ACHN (cell line): ENCODE results near the gene ATP1B1.
A peak's percentile ranks its signal among the peaks of the same experiment; 100 is the strongest.

ENCODE experiments used
- DNase-seq: peaks from one replicate; pipeline ENCODE4 v3.0.0-alpha.2; 2015
- in situ Hi-C: cut with HindIII; loops from 2 replicates; pipeline ENCODE4 v1.10.0; 2017; ENCODE audit warnings: low sequenced_read_pairs, low pct_ligation_motif_present, low pct_unique_long_range_greater_than_20kb

The ATP1B1 gene

DNA sequence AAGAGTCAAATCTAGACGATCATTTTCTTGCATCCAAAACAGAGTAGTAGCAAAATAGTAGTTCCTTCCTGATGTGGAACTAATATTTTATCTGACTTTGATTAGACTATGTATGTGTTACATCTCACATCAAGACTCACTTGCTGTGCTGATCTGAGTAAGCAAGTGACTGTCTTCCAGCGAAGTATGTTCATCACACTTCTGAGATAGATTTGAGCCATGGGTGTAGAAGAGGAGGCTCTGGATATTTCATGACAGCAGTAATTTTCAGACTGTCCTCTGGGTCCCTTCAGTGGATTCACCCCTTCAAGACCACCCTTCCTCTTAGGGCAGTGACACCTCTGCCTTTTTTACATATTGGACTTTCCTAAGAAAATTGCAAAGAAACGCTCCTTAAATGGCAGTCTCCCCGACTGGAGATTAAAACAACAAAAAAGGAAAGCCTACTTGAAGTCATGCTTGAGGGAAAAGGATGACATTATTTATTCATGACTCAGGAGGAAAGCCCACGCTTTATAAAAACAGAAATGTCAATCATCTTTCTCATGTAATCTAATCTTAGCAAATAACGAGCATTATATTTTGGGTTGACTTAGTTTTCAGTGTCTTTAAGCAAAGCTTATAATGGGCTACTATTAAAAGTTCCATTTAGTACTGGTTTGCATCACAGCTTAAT is 22.8 kb downstream of the ATP1B1 start:
- DNase-seq, result no peak
- in situ Hi-C loops, result no loop called here

- in situ Hi-C loops, result no loop called here
- no peak for DNase-seq
Measured at GRCh38 chr1:169130683-169131082, 24.2 kb downstream of the ATP1B1 start.

DNA sequence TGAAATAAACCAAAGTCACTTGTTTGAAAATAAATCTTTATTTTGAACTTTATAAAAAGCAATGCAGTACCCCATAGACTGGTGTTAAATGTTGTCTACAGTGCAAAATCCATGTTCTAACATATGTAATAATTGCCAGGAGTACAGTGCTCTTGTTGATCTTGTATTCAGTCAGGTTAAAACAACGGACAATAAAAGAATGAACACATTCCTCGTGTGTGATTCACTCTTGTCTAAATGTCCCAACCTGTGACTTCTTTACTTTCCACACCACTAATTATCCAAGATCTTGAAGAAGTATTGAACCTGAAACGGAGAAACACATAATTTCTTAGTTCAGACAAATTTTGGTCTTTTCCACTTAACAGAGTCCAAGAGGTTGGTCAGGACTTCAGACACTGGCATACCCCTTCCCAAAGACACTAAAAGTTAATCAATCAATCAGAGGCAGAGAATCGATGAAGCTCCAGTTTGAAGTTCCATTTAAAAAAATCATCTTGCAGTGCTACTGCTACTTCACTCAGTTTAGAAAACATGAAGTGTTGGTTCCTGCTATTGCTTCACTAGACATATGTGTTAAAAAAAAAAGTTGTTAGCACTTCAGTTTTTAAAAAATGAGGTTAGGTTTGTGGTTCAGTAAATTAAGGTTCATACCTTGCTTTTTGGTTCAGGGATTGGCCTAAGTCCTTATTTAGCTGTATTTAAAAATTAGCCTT is 26.2 kb downstream of the ATP1B1 start:
- DNase-seq, result no peak
- in situ Hi-C loops, result no loop called here

- in situ Hi-C loops, result no loop called here
- DNase-seq, result no peak
Measured at GRCh38 chr1:169133228-169133576, 26.7 kb downstream of the ATP1B1 start.

DNA sequence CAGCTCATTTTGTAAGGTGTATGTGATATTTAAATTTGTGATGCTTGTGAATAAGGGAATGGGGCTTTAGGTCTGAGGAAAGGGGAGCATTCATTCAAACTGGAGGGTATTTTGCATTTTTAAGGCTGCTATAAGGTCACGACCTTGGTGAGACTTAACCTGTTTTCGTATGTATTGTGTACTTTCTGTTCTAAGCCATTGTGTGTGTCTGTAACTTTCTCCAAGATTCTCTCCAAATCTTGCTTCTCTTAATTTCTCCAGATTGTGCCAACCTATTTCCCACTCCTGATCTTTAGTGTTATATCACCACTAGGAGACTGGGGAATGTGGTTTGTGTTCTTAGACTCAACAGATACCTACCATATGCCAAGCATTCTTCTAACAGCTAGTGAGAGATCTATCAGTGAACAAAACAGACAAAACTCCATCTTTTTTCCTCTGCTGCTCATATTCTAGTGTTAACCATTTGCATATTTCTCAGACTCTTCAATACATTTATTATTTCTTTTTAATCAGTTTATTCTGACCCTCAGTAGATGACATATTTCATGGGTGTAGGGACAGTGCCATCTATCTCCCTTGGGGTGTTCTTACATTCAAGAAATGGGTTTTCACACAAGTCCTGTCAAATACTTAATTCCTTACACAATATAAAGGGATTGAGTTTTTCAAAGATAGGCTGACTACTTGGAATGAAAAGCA is 27.5 kb downstream of the ATP1B1 start:
- DNase-seq, result no peak
- in situ Hi-C loops, result no loop called here

DNA sequence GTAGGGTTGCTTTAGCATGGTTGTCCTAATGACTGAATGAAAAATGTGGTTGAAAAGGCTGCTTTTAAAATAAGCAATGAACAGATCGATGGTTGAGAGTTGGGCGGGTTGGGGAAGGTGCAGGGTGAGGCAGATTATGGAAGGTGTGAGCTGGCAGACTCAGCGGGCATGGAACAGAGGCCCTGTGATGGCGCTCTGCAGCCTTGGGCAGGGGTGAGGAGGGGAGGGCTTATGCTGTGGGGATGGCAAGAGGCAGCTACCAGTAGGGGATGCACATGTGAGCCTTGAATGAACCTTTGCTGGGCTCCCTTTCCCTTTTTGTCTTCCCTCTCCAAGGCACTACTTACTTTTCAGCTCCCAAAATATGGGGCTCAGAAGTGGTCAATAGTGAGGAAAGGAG is 30.9 kb downstream of the ATP1B1 start:
- in situ Hi-C loops, result no loop called here
- no peak for DNase-seq

GRCh38 chr1:169138866-169139670 is 32.6 kb downstream of the ATP1B1 start:
- DNase-seq, result no peak
- in situ Hi-C loops, result no loop called here

DNA sequence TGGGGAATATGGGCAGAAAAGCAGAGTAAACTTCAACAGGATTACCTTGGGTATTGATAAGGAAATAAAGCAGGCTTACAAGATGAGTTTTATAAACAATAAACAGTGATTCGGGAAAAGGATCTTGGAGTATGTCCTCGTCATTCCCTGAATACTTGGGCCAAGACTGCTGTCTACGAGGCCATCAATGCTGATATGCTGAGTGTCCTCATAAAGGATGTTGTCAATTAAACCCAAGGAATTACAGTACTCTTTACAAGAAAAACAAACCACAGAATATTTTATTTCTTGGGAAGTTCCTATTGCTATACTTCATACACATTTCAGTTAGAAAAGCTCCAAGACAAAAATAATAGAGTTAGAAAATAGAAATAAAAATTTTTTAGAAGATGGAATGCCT is 34.9 kb downstream of the ATP1B1 start:
- in situ Hi-C loops, result no loop called here
- no peak for DNase-seq

DNA sequence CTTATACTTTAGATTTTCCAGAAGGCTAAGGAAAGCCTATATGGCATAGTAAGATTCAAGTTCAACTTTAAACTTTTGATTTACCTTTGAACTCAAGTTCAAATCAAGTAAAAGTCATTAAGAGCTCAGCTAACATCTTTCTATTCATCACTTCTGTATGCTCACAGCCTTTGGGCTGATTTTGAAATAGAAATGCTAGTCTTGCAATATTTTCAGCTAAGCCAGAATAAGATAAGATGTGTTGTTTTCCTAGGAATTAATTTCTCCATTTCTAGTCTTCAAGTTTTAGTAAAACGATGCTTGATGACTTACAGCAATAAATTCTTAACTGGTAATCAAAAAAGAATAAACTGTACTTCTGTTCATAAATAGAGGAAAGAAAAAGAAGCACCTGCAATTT is 35.6 kb downstream of the ATP1B1 start:
- no peak for DNase-seq
- in situ Hi-C loops, result no loop called here

GRCh38 chr1:169143346-169143745 is 36.9 kb downstream of the ATP1B1 start:
- DNase-seq, result no peak
- in situ Hi-C loops, result no loop called here

GRCh38 chr1:169143984-169144383 is 37.5 kb downstream of the ATP1B1 start:
- no peak for DNase-seq
- in situ Hi-C loops, result no loop called here

DNA sequence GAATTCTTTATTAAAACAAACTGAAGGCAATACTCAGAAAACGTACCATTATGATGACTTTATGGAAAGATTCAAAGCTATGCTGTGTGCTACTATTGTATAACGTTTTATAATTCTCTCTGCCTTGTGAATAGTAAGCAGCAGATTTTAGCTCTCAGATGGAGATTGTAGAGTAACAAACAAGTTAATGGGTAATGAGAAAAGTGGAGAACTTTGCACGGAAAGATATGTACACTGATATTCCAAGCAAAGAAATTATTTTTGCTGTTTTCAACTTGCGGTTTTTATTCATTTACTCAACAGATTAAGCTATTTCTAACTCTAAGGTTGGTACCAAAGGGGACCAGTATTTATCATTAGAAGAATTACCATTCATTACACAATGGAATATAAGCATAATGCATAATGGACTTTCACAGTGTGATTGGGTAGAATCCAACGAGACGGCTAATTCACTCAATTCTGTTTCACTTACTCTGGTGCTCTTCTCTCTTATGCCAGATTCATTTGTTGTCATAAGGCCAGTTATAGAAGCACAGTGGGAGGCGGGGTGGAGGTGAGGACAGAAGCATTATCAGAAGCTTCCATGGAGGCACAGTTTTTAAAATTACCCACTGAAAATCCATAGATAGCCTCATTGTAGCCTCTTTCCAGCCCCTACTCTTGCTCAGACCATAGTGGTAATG is 38.6 kb downstream of the ATP1B1 start:
- in situ Hi-C loops, result no loop called here
- DNase-seq, result peak; percentile 20

DNA sequence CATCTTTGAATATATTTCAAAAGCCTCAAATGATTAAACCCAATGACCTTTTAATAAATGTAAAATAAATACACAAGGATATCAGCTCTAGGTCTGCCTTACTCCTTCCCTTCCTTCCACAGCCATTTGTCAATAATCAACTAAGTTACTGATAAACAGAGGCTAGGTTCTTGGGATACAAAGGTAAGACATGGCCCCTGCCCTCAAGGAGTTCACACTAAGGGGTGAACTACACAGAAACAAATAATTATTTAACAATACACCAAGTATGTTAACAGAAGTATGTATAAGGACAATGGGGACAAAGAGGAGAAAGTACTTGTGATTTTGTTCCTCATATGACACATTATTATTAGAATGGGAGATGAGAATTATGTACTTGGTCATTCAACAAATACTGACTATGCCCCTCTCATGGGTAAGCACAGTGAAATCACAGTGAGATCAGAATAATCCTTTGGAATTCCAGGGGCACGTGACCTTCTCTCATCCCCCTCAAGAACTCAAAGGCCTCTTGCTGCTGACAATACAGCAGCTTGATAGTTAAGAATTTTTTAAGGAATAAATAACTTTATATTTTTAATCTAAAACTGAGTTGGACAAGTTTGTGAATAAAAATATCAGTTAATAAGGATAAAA is 40.2 kb downstream of the ATP1B1 start:
- in situ Hi-C loops, result no loop called here
- DNase-seq, result no peak

- in situ Hi-C loops, result no loop called here
- peak; percentile 87 for DNase-seq
Measured at GRCh38 chr1:169148472-169149252, 42.2 kb downstream of the ATP1B1 start.

DNA sequence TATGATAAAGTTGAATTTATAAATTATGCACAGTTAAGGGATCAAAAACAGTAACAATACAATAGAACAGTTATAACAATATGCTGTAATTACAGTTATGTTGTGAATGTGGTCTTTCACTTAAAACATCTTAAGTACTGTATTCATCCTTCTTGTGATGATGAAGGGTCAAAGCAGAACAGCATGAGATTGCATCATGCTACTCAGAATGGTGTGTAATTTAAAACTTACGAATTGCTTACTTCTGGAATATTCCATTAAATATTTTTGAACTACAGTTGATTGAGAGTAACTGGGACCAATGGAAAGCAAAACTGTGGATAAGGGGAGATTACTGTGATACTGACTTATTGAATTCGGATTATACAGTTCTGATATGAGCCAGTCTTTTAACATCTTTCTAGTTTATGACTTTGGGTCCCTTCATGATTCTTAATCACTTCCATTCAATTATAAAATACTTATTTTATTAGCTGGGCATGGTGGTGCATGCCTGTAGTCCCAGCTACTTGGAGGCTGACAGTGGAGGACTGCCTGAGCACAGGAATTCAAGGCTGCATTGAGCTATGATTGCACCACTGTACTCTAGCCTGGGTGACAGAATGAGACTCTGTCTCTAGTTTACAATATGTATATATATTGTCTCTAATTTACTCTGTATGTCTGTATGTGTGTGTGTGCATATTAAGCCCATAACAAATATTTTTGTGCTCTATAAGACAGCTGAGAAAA is 43.2 kb downstream of the ATP1B1 start:
- no peak for DNase-seq
- in situ Hi-C loops, result no loop called here

GRCh38 chr1:169150641-169151337 is 44.3 kb downstream of the ATP1B1 start:
- in situ Hi-C loops, result no loop called here
- no peak for DNase-seq
